Measurements from ENCODE around the gene ADH1C.
"Not testable (repeated sequence)": the region's sequence is repeated elsewhere in the genome, so short reads cannot be mapped to it uniquely, and the experiment has no call there.

Gene ADH1C

DNA sequence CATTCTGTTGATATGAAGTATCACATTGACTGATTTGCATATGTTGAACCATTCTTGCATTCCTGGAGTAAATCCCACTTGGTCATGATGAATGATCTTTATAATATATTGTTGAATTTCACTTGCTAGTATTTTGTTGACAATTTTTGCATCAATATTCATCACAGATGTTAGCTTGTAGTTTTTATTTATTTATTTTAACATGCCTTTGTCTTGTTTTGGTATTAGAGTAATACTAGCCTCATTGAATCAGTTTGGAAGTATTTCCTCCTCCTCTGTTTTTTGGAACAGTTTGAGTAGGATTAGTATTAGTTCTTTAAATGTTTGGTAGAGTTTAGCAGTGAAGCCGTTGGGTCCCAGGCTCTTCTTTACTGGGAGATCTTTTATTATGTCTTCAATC lies 13.9 kb upstream of the ADH1C start:
- TF ChIP-seq, protein P1, sequence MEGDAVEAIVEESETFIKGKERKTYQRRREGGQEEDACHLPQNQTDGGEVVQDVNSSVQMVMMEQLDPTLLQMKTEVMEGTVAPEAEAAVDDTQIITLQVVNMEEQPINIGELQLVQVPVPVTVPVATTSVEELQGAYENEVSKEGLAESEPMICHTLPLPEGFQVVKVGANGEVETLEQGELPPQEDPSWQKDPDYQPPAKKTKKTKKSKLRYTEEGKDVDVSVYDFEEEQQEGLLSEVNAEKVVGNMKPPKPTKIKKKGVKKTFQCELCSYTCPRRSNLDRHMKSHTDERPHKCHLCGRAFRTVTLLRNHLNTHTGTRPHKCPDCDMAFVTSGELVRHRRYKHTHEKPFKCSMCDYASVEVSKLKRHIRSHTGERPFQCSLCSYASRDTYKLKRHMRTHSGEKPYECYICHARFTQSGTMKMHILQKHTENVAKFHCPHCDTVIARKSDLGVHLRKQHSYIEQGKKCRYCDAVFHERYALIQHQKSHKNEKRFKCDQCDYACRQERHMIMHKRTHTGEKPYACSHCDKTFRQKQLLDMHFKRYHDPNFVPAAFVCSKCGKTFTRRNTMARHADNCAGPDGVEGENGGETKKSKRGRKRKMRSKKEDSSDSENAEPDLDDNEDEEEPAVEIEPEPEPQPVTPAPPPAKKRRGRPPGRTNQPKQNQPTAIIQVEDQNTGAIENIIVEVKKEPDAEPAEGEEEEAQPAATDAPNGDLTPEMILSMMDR (IDR thresholded peaks at IDR 0.05; ENCODE audit: low read depth, low read length) = no peak
- no peak for DNase-seq (ENCODE audit: extremely low read depth, low read depth)

DNA sequence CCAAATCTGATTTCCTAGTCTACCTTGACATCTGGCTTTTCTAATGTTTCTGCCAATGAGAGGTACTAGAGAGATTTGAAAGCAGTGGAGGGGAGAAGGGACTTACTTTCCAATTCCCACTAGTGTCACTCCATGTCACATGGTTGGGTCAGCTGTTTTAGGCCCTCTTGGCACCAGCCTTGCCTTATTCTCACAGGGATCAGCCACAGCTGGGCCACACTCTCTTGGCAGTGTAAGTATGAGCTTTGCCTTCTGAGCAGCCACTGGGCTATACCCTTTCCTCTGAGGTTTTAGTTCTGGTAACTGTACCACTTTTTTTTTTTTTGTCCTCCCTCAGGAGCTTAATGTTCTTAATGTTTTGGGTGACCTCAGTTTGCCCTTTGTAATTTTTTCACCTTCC lies 10.2 kb upstream of the ADH1C start:
- TF ChIP-seq, protein P1 (IDR thresholded peaks at IDR 0.05; ENCODE audit: low read depth, low read length) = no peak
- DNase-seq (ENCODE audit: extremely low read depth, low read depth) = no peak

DNA sequence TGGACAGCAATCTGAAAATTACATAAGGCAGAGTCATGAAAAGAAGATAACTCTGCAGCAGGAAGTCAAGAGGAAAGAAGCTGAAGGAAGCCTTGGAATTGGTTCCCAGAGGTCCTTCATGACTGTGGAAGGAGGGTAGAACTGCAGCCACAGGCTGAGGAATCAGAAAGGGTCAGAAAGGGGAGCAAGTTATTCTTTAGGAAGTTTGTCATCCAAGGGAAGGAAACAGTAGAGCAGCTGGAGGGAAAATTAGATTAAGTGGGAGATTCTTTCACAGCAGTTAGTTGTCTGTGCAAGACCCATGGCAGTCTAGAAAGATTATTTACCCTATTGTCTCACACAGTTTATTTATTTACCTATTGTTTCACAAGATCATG lies 9.3 kb upstream of the ADH1C start:
- TF ChIP-seq, protein P1 (IDR thresholded peaks at IDR 0.05; ENCODE audit: low read depth, low read length) = no peak
- no peak for DNase-seq (ENCODE audit: extremely low read depth, low read depth)

DNA sequence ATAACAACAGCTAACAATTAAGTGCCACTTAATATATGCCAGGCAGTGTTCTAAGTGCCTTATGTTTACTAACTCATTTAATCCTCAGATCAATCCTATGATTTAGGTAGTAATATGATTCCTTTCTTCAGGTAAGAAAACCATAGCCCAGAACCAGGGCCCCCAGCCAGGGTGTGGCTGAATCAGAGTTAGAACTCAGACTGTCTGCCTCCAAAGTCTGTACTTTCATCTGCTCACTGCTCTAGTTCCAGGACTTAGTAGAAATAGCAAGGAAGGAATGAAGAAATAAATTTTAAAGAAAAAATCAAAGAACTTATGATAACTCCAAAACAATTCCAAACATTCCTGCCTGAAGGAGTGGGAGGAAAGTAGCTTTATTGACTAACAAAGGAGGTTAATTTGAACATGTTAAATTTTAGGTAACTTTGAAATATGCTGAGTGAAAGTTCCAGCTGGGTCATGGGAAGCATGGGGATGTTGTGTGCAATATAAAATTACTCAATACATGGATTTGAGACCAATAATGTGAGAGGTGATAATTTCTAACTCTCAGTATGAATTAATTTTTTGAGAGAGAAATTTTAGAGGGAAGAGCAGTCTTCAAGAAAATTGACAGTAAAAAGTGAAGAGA lies 8.8 kb upstream of the ADH1C start:
- DNase-seq (ENCODE audit: extremely low read depth, low read depth) = no peak
- TF ChIP-seq, protein P1 (IDR thresholded peaks at IDR 0.05; ENCODE audit: low read depth, low read length) = no peak

DNA sequence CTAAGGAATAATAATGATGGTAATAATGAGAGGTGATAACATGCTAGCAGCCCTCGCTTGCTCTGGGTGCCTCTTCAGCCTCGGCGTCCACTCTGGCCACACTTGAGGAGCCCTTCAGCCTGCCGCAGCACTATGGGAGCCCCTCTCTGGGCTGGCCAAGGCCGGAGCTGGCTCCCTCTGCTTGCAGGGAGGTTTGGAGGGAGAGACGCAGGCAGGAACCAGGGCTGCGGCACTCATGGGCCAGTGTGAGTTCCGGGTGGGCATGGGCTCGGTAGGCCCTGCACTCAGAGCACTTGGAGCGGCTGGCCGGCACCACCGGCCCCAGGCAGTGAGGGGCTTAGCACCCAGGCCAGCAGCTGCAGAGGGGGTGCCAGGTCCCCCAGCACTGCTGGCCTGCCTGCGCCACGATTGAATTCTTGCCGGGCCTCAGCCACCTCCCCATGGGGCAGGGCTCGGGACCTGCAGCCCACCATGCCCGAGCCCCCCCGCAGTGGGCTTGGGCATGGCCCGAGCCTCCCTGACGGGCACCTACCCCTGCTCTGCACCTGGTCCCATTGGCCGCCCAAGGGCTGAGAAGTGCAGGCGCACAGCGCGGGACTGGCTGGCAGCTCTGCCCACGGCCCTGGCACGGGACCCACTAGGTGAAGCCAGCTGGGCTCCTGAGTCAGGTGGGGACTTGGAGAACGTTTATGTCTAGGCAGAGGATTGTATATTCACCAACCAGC lies 7.1 kb upstream of the ADH1C start:
- no peak for DNase-seq (ENCODE audit: extremely low read depth, low read depth)
- TF ChIP-seq, protein P1 (IDR thresholded peaks at IDR 0.05; ENCODE audit: low read depth, low read length) = no peak

DNA sequence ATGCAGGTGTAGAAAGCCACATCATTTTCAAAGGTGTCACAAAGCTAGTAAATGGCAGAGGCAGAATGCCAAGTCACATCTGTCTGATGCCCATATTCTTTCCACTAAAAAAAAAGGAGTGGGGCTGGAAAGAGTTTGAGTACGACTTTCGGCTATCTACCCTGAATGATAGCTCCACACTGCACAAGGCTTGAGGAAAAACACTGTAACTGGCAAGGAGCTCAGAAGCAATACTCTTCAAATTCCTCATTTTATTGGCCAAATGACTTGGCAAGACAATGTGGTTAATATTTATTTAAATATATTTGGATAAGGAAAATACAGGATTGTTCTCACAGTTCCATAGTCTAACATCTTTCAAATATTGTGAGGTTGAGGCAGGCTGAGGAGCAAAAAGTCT lies 5.4 kb upstream of the ADH1C start:
- DNase-seq (ENCODE audit: extremely low read depth, low read depth) = no peak
- TF ChIP-seq, protein P1 (IDR thresholded peaks at IDR 0.05; ENCODE audit: low read depth, low read length) = no peak

DNA sequence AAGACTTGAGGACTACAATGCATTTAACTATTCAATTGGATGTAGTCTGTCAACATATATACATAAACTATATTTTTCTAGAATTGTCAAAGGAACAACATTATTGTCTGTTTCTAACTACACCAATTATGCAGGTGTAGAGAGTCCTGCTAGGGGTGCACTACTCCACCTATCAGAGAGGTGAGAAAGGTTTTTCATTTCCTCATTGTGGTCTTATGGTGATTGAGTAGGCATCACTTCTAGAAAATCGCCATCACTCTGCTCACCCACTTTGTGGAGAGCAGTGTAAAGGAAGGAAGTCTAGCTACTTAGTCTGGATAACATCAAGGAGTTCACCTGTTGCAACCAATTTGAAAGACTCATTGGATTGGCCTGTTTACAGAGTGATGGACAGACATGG lies 4.4 kb upstream of the ADH1C start:
- TF ChIP-seq, protein P1 (IDR thresholded peaks at IDR 0.05; ENCODE audit: low read depth, low read length) = no peak
- DNase-seq (ENCODE audit: extremely low read depth, low read depth) = no peak

DNA sequence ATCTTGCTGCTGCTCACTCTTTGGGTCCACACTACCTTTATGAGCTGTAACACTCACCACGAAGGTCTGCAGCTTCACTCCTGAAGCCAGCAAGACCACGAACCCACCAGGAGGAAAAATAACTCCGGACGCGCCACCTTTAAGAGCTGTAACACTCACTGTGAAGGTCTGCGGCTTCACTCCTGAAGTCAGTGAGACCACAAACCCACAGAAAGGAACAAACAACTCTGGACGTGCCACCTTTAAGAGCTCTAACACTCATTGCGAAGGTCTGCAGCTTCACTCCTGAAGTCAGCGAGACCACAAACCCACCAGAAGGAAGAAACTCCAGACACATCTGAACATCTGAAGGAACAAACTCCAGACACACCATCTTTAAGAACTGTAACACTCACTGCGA lies 3.6 kb upstream of the ADH1C start:
- not testable (repeated sequence) for DNase-seq (ENCODE audit: extremely low read depth, low read depth)

All from AG09319 (cell line).